Urothelium cell line (cell line): ENCODE data around the gene TGM2.

ENCODE experiments used
- DNase-seq: peaks from one replicate; pipeline ENCODE4 v3.0.0; 2011; ENCODE audit warnings: low spot score, mixed read lengths
- FAIRE-seq: peaks from 2 replicates; lab custom pipeline; 2011; peaks lifted over from hg19 to GRCh38; lab: Jason Lieb, UNC

TGM2 gene

DNA sequence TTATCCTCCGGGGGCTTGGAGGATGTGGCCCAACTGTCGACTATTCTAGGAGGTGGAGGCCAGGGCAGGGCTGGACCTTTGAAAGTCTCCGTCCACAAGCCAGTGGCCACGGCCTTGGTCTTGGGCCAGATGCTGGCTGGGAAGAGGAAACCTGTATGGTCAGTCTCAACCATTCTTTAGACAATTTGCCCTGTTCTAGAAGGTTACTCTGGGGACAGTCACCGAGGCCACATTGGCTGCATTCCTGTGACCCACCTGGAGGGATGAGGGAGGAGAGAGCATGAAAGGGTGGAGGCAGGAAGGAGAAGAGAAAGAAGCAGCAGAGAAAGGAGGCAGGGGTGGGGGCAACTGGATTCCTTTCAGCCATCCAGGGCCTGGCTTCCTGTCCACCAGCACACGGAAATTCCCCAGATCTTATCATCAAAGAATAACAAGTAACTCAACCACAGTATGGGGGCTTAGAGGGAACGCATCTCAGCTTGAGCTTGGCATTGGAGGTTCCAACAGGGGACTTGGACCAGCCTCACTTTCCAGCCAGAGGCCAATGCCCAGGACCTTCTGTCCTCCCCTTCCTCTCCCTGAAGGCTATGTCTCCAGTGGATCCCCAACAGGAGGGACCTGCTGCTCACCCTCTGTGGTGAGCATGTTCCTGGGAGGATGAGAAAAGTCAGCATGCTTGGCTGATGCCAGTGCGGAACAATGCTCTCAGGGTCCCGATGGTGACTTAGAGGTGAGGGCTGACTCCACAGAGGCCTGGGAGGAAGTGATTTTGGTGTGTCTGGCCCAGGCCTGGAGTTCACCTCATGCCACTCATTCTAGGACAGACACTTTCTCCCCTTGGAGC lies 30.4 kb downstream of the TGM2 start:
- no peak for FAIRE-seq
- DNase-seq: no peak

DNA sequence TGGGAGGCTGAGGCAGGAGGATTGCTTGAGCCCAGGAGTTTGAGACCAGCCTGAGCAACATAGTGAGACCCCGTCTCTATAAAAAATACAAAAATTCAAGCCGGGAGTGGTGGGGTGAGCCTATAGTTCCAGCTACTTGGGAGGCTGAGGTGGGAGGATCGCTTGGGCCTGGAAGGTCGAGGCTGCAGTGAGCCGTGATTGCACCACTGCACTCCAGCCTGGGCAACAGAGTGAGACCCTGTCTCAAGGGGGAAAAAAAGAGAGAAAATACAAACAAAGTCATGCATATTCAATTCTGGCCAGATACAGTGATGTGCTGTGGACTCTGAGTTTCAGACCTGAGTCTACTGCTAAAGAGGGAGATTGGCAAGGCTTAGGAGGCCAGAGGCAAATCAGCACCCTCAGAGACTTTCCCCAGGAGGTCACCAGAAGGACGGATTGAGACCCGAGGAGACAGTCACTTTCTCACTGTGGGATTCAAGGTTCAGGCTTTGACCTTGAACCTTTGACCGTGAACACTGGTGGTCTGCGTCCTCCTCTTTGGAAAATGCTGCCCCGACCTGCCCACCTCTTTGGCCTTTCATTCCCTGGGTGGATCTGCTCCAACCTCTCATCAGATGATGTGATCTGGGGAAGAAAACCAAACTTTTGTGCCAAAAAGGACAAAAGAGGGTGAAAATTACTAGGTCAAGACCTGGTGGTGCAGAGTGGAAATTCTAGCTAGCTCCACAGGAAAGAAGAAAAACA lies 31.2 kb downstream of the TGM2 start:
- FAIRE-seq (no peak), DNase-seq (no peak)

DNA sequence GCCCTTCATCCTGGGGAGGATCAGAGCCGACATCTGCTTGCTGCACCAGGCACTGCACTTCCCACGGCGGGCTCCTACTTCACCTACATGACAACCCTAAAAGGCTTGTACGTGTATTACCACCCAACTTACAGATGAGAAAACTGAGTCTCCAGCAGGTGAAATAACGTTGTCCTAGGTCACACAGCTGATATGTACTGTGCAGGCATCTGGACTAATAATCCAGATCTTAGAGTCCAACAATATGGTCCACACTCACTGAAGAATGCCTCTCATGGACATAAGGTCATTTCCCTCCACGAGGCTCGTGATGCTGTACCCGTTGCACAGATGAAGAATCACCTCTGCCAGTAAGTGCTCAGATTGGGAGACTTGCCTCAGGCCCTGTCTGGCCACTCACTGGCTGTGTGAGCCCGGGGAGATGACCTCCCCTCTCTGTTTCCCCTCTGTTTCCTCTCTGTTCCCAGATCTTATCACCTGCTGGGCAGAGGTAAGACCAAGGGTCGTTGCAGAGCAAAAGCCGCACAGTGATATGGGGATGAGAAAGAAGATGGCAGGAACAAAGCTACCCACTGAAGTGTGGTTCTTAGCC lies 32.1 kb downstream of the TGM2 start:
- DNase-seq: no peak
- FAIRE-seq: no peak

DNA sequence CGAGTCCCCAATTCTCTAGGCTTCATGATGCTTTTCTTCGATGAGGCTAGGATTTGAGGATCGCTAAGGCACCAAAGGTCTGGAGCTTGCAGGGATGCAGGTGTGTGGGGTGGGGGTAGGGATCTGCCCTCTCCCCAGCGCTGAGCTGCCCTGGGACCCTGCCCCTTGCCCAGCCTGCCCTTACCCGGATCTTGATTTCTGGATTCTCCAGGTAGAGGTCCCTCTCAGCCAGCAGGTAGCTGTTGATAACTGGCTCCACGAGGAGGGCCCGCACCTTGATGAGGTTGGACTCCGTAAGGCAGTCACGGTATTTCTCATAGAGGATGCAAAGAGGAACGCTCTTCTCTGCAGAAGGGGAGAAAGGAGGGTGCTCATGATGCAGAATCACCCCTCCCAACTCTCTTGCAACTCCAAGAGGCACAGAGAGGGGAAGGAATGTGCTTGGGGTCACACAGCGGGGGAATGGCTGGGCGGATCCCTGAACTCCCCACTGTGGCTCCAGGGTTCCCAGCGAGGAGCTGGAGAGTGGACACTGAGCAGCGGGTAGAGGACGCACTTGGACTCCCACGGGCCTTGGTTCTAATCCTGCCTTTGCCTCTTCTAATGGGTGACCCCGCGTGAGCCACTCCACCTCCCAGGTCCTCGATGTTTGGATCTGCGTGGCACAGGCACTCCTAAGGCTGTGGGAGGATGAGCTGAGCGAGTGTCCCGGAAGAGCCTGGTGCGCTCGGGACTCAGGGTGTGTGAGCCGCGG lies 32.7 kb downstream of the TGM2 start:
- DNase-seq: no peak

DNA sequence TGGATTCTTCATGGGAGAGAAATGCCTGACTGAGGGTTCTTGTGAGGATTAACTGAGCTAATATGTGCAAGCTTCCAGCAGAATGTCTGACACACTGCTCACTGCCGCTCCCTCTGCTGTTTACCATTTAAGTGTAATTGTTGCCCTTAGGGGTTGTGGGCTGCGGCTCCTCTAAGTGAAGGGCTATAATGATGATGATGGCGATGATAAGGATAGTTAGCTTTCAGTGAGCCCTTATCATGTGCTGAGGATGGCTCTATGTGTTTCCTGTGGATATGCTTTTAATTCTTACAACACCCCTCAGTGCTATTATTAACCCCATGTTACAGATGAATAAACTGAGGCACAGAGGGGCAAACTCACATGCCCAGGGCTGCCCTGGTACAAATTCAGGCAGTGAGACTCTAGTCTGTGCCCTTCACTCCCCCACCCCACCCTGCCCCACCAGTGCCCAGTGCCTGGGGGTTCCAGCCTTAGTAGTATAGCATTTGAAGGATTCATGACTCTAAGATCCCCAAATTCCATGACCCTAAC lies 33.4 kb downstream of the TGM2 start:
- DNase-seq (no peak), FAIRE-seq (no peak)

More for the DNA sequence above, 32.7 kb downstream of the TGM2 start:
- FAIRE-seq: no peak

DNA sequence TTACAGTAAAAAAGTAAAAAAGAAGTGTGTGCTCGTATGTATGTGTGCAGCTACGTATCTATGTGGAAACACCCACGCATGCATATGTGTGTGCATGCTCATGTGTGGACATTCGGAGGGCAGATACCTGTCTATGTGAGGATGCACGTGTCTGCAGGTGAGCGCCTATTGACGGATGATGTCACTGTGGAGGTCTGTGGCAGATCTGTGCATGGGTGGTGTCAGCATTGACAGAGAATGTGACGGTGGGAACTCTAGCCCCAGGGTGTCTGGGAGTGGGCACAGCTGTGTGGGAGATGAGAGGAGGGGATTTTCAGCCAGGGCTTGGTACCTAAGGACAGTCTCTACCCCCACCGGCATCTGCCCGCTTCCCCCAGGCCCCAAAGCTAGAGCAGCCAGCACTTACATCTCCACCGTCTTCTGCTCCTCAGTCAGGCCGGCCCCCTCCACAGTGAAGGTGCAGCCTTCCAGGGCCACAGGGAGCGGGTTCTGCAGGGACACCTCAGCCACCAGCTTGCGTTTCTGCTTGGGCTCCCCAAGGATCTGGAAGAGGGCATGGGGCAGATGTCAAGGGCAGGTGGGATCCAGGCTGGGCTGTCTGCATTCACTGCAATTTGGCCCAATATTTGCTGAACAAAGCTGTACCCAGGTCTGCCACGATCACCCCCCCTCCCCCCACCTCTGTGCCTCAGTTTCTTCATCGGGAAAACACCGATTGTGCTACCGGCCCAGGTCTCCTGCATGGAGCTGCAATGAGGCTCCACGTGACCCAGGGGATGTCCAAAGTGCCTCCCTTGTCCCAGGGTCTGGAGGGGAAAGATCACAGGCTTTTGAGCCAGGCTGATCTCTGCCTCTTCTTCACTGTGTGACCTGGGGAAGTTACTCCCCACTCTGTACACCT lies 34.1 kb downstream of the TGM2 start:
- peak; percentile 20 for FAIRE-seq
- DNase-seq: no peak

DNA sequence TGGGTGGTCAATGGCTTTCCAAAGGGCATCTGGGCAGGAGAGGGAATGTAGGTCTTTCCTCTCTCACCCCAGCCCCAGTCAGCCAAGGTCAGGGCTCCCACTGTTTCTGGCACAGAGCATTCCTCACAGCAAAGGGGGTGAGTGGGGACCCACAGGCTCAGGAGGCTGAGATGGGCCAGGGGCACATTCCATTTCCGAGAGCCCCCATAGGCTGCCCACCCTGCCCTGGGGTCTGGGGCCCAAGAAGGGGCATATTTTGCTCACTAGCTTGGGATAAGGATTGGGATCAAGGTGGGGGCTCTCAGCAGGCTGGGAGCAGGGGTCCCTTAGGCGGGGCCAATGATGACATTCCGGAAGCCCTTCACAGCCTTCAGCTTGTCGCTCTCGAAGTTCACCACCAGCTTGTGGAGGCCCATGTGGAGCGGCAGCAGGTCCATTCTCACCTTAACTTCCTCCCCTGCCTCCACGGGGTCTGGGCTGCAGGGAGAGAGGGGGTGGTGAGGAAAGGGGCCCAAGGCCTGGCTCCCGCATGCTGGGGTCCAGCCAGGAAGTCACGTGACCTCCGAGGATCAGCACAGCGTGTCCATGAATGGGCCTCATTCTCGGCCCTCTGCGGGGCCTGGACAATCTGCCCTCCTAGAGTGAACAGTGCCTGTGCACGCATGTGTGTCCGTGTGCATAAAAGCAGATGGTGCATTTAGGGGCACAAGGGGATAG lies 35.0 kb downstream of the TGM2 start:
- FAIRE-seq (no peak), DNase-seq (no peak)

DNA sequence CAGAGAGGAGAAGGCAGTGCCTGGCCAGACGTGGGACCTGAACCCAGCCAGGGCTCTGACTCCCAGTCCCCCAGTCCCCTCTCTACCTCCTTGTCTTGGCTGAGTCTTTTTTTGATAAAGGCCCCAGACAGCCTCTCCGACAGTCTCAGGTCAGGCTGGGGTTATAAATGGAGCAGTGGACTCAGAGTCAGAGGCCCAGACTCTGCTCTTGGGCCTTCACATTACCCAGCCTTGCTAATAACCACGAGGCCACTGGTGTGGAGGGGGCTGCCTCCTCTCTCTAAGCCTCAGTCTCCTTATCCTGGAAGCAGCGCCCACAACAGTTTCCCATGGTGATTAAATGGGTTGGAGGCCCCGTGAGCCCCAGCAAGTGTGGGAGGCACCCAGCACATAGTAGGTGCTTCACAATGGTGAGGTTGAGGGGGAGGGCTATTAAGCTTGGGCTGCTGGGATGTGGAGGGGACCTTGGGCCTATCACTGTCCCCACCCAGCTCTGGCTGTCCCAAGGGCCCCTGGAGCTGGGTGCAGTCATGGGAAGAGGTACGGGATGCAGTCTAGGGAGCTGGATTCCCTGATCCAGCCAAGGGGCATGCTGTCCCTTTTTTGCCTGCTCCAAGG lies 35.7 kb downstream of the TGM2 start:
- DNase-seq (no peak), FAIRE-seq (no peak)

DNA sequence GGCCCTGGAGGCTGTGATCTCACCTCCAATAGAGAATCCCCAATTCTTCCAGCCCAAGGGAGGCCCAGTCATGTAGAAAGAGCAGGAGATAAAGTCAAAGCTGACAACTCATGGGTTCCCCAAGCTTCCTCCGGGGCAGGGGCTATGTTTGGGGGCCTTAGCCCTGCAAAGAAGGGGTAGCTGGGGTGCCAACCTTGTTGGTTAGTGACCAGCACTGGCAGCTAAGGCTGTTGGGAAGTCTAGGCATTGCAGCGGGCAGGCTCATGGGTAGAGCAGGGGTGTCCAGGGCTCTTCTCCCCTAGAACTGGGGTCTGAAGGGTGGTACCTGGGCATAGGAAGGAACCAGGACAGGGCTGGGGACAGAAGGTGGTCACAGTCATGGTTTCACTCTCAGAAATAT lies 36.4 kb downstream of the TGM2 start:
- no peak for DNase-seq
- no peak for FAIRE-seq

DNA sequence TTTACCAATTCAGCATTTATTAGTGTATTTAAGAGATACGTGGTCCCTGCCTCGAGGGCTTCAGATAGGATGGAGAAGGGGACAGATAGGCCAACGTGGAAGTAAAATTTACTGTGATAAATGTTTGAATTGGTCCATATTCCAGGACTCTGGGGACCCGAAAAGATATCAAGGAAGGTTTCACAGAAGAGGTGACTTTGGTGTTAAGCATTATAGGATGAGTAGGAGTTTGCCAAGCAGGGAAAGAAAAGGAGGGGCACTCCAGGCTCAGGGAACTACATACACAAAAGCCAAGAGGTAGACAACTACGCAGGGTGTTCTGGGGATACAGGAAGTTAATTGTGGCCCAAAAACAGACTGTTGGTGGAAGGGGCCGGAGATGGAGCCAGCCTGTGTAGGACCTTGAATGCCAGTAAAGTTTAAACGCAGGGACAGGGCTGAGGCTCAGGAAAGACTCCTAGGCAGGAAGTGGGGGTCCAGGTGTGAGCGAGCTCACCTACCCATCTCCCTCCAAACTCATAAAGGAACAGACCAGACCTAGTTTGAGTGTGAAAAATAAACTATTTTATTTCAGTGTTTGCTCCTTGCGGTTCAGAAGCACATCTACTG lies 37.0 kb downstream of the TGM2 start:
- FAIRE-seq (no peak), DNase-seq (no peak)

DNA sequence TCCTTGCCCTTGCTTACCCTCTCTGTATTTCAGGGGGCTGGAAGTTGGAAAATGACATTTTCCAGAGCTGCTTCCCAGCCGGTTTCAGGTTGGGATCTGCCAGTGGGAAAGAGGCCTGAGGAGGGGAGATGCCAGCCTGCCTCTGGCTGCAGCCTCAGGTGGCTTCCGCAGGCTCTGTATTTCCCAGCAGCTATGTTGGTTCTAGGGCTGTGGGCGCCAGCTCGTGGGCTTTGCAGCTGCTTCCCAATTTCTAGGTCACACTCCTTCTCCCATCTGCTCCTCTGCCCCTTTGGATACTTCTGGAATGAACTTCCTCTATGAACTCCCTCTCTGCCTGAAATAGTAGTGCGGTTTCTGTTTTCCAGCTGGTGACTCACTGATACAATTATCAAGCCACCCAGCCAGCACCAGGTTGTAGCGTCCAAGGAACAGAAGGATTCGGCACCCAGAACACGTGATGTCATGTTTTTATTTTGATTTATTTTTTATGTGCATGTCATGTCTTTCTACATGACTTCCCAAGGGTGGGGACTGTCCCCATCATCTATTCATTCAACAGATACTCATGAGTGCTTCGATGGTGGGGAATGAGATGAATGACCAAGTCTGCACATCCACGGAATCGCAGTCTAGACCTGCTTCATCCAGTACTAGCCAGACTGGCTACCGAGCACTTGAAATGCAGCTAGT lies 38.0 kb downstream of the TGM2 start:
- FAIRE-seq (no peak), DNase-seq (peak; percentile 89)

DNA sequence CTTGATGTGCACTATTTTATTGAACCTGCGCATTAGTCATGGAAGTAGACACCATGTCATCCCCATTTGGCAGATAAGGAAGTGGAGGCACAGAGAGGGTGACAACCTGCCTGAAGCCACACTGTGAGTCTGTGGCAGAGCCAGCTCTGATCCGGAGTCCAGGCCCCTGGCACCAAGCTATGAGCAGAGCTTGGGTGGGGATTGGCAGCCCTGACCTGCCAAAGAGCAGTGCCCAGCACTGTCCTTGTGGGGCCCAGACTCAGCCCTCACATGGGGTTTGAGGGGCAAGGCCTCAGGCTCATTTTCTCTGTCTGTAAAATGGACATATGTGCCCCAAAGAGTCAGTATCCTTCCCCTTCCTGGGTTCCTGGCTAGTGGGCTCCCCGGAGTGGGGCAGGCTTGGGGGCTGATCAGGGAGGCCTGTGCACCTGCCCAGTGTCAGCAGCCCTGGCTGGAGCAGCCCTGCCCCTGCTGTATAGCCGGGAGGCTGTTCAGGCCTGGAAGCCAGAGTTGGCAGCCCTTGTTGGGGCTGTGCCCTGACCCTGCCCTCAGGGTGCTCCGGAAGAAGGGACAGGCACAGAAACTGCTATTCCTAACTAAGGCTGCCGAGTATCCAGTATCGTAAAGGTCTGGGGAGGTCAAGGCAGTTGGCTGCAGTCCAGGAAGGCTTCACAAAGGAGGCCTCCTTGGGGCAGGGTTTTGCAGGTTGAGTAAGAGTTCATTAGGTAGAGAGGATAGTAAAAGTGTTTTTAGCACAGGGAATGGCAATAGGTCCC lies 38.7 kb downstream of the TGM2 start:
- no peak for FAIRE-seq
- DNase-seq: no peak

DNA sequence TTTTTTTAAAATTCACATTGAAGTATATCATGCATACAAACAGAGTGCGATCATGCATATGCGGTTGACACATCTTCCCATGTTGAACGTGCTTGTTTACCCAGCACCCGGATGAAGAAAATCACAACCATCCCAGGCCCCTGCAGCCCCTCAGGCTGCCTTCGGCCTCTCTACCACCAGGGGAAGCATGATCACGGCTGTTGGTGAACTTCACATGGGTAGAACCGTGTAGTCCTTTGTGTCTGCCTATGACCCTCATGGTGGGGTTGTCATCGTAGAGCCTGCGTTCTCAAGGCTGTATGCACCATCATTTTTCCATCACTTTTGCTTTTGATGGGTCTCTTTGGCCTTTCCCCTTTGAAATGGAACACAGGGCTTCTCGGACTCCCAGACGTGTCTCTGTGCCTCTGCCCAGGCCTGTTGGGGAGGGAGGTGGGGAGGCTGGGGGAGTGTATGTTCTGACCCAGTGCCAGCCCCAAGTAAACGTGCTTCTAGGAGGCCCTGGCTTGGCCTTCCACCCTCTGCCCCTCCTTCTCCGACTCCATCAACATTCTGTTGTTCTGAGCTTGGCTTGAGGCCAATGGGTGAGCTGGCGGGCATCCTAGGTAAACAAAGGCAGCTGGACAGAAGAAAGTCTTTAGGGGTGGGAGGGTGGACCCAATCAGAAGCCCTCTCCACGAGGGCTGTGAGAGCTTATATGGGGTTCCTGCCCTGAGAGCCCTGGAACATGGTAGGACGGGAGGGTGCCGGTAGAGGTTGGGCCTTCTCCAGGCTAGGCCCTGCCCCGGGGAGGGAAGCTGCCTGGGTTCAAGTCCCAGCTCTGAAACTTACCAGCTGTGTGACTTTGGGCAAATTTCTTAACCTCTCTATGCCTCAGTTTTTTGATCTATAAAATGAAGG lies 39.7 kb downstream of the TGM2 start:
- FAIRE-seq (no peak), DNase-seq (peak; percentile 70)

DNA sequence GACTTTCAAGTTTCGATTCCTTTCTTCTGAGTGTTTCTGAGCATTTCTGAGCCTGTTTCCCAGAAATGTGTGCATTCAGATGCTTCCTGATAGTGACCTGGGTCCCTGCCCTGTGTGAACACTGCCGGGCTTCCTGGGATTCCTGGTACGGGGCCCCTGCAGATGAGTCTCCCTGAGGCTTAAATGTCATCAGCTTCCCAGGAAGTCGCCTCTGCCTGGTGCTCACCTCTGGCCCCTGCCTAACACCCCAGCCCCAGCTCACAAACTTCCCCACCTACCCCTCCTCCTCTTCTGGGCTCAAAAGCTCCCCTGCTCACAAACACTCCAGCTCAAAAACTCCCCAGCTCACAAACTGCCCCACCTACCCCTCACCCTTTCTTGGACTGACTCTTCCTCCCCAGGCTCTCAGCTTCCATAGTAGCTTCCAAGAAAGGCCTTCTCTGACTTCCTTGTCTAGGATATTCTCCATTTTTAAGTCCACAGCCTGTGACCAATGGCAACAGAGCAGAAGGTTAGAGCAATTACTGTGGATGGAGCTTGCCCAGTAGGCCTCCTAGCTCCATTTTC lies 42.0 kb downstream of the TGM2 start:
- FAIRE-seq (no peak), DNase-seq (no peak)

DNA sequence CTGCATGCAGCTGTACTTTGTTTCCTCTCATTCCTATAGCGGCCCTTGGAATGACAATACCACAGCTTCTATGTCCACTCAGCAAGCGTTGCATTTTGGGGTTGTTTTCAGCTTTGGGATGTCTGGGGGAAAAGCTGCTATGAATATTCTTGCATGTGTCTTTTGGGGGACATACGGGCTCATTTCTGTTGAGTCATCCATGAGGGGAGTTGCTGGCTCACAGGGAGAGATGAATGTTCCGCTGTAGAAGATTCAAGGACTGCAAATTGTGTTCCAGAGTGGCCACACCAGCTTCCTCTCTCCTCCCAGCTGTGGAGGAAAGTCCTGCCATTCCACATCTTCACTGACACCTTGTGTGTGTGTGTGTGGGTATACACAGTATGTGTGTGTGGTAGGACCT lies 43.3 kb downstream of the TGM2 start:
- FAIRE-seq: no peak

DNA sequence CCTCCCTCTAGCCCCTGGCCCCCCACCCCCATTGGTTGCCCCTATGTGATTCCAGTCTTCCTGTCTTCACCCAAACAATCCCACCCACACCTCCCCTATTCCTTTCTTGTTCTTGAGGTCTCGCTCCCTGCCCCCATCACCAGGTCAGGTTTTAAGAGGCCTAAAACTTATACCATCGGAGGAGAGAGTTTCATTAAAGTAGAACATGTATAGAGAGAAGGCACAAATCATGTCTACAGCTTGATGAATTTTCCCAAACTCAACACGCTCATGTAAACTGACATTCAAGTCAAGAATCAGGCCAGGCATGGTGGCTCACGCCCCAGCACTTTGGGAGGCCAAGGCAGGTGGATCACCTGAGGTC lies 44.5 kb downstream of the TGM2 start:
- DNase-seq: no peak
- no peak for FAIRE-seq

More for the DNA sequence above, 43.3 kb downstream of the TGM2 start:
- no peak for DNase-seq
